ENCODE measurements around the gene MFSD8.
"Not testable (repeated sequence)": the region's sequence is repeated elsewhere in the genome, so short reads cannot be mapped to it uniquely, and the experiment has no call there.

The MFSD8 gene

DNA sequence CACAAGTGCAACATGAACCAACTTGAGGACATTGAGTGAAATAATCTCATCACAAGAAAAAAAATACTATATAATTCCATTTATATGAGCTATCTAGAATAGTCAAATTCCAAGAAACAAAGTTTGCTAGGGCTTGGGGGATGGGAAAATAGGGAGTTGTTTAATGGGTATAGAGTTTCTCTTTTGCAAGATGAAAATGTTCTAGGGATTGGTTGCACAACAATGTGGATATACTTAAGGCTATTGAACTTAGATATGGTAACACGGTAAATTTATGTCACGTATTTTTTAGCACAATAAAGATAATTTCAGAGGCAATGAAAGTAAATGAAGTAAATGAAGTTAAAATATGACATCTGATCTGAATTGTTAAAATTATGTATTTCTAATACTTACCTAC is 7.9 kb downstream of the MFSD8 start:
- no peaks in the 10 kb centered on the region for H3K27me3 ChIP-seq
- no peak overlapping the region for H3K4me2 ChIP-seq

DNA sequence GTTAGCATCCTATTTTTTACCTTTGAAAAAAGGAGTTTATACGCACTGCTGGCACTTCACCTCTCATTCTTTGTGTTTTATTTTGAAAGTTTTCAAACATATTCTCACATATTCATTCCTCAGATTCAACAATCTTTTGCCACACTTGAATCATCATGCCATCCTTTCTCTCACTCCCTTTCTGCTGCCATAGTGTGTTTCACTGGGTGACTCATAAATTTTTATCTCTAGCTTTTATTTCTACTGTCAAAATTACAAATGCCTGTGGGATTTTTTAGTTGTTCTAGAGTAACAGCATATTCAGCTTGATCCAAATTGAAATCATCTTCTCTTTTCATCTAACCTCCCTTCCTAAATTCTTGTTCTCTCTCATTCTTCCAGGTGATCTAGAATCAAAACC is 28.0 kb downstream of the MFSD8 start:
- H3K4me3 ChIP-seq: no peak overlapping the region
- H3K4me1 ChIP-seq: no peaks in the 10 kb centered on the region
- no peak for TF ChIP-seq Cebpa-rat (IDR thresholded peaks at IDR 0.05)
- H3K9me3 ChIP-seq: no peaks in the 10 kb centered on the region
- H4K20me1 ChIP-seq: 0 out of 2 replicates have a peak, but pooled peaks cover 4% of the 10 kb centered on the region
- no peak overlapping the region for H3K4me2 ChIP-seq
- H3K9ac ChIP-seq: no peak overlapping the region
- H3K36me3 ChIP-seq: peaks cover 13% of the 10 kb centered on the region
- no peaks in the 10 kb centered on the region for H3K27me3 ChIP-seq
- no peak overlapping the region for H3K27ac ChIP-seq

More for the DNA sequence above, 7.9 kb downstream of the MFSD8 start:
- H3K36me3 ChIP-seq: peaks cover 40% of the 10 kb centered on the region
- no peaks in the 10 kb centered on the region for H3K9me3 ChIP-seq
- H4K20me1 ChIP-seq: peaks cover 15% of the 10 kb centered on the region
- no peak for TF ChIP-seq Cebpa-rat (IDR thresholded peaks at IDR 0.05)
- H3K4me3 ChIP-seq: no peak overlapping the region
- H3K4me1 ChIP-seq: 0 out of 2 replicates have a peak, but pooled peaks cover 2% of the 10 kb centered on the region
- H3K27ac ChIP-seq: no peak overlapping the region
- no peak overlapping the region for H3K9ac ChIP-seq

DNA sequence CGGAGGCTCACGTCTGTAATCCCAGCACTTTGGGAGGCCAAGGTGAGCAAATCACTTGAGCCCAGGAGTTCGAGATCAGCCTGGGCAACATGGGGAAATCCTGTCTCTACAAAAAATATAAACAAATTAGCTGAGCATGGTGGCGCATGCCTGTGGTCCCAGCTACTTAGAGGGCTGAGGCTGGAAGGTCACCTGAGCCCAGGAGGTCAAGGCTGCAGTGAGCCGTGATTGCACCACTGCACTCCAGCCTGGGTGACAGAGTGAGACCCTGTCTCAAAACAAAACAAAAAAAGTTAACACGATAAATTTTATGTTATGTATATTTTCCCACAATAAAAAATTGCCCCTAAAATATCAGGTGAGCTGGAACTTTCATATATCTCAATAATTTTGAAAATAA is 33.1 kb downstream of the MFSD8 start:
- not testable (repeated sequence) for H4K20me1 ChIP-seq, H3K4me3 ChIP-seq, H3K4me1 ChIP-seq, H3K9ac ChIP-seq, H3K27ac ChIP-seq, H3K27me3 ChIP-seq, H3K9me3 ChIP-seq, H3K4me2 ChIP-seq
- H3K36me3 ChIP-seq: peaks cover 25% of the 10 kb centered on the region

DNA sequence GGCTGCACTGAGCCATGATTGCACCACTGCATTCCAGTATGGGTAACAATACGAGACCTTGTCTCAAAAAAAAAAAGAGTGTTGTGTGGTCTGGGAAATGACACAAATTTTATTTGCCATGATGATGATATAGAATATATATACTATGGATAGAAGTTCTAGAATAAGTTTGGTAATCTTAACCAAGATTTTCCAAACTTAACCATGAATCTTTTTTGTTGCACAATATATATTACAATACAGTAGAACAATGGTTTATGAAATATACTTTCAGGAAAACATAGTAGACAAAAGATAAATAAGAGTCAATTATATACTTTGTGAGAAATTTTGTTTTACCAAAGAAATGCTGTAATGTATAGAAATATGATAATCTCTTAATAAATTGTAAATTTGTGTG is 34.8 kb downstream of the MFSD8 start:
- no peaks in the 10 kb centered on the region for H3K4me1 ChIP-seq
- no peak overlapping the region for H3K9ac ChIP-seq
- H3K27ac ChIP-seq: no peak overlapping the region
- TF ChIP-seq Cebpa-rat (IDR thresholded peaks at IDR 0.05): no peak
- 0 out of 2 replicates have a peak, but pooled peaks cover 4% of the 10 kb centered on the region for H4K20me1 ChIP-seq
- no peak overlapping the region for H3K4me3 ChIP-seq
- H3K27me3 ChIP-seq: no peaks in the 10 kb centered on the region
- H3K36me3 ChIP-seq: peaks cover 39% of the 10 kb centered on the region
- H3K9me3 ChIP-seq: no peaks in the 10 kb centered on the region
- H3K4me2 ChIP-seq: no peak overlapping the region

DNA sequence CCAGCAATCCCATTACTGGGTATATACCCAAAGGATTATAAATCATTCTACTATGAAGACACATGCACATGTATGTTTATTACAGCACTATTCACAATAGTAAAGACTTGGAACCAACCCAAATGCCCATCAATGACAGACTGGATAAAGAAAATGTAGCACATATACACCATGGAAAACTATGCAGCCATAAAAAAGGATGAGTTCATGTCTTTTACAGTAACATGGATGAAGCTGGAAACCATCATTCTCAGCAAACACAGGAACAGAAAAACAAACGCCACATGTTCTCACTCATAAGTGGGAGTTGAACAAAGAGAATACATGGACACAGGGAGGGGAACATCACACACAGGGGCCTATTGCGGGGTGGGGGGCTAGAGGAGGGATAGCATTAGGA is 39.3 kb downstream of the MFSD8 start:
- not testable (repeated sequence) for H3K4me1 ChIP-seq, H3K27me3 ChIP-seq, H3K4me3 ChIP-seq, H3K4me2 ChIP-seq, H4K20me1 ChIP-seq, H3K9ac ChIP-seq, H3K27ac ChIP-seq, H3K9me3 ChIP-seq
- H3K36me3 ChIP-seq: peaks cover 50% of the 10 kb centered on the region

DNA sequence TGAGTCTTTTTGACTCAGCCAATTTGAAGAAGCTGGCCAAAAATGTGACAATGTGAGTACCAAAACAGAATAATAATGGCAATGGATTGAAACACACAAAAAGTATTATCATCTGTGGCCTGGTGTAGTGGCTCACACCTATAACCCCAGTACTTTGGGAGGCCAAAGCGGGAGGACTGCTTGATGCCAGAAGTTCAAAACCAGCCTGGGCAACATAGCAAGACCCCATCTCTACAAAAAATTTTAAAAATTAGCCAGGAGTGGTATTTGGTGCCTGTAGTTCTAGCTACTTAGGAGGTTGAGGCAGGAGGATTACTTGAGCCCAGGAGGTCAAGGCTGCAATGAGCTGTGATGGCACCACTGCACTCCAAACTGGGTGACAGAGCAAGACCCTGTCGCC is 42.7 kb downstream of the MFSD8 start:
- H3K4me2 ChIP-seq: no peak overlapping the region
- H3K4me1 ChIP-seq: no peaks in the 10 kb centered on the region
- H3K36me3 ChIP-seq: peaks cover 40% of the 10 kb centered on the region
- H3K9ac ChIP-seq: no peak overlapping the region
- no peak overlapping the region for H3K4me3 ChIP-seq
- H4K20me1 ChIP-seq: no peaks in the 10 kb centered on the region
- no peak overlapping the region for H3K27ac ChIP-seq
- no peaks in the 10 kb centered on the region for H3K27me3 ChIP-seq
- no peak for TF ChIP-seq Cebpa-rat (IDR thresholded peaks at IDR 0.05)
- no peaks in the 10 kb centered on the region for H3K9me3 ChIP-seq

DNA sequence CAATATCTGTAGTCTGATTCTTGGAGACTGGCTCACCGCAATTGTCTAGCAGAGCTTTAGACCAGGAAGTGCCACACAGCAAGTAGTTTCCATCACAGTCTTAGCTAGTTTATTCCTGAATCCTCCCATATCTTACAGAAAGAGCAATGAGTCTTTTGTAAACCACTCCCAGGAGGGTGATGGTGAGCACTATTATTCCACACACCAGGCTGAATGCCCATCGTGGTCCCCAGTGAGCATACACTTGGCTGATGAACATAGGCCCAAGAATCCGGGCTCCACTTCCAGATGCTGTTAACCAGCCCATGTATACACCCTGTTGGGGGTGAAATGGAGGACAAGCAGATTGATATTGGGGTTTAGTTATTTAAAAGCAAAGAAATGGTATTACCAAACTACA is 44.5 kb downstream of the MFSD8 start:
- H3K27ac ChIP-seq: no peak overlapping the region
- no peaks in the 10 kb centered on the region for H3K4me1 ChIP-seq
- no peak overlapping the region for H3K9ac ChIP-seq
- no peak overlapping the region for H3K4me3 ChIP-seq
- H4K20me1 ChIP-seq: no peaks in the 10 kb centered on the region
- H3K4me2 ChIP-seq: no peak overlapping the region
- no peaks in the 10 kb centered on the region for H3K9me3 ChIP-seq
- no peaks in the 10 kb centered on the region for H3K27me3 ChIP-seq
- peaks cover 37% of the 10 kb centered on the region for H3K36me3 ChIP-seq
- TF ChIP-seq Cebpa-rat (IDR thresholded peaks at IDR 0.05): no peak

DNA sequence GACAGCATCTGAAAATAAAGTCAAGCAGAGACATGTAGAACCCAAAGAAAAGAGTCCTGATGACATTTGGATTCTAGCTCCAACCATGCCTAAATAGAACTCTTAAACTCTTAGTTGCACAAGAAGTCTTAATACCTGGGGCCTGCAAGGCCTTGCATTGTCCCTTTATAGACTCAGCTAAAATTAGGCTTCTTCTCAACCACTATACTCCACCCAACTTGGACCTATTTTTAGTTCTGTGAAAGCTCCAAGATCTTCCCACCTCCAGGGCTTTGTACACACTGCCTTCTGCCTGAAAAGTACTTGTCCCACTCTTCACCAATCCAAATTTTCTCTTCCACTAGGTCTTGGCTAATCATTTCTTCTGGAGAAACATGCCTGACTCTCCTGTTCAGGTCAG is 47.8 kb downstream of the MFSD8 start:
- H3K4me3 ChIP-seq: no peak overlapping the region
- H3K27me3 ChIP-seq: no peaks in the 10 kb centered on the region
- TF ChIP-seq Cebpa-rat (IDR thresholded peaks at IDR 0.05): no peak
- H3K36me3 ChIP-seq: peaks cover 30% of the 10 kb centered on the region
- no peaks in the 10 kb centered on the region for H3K4me1 ChIP-seq
- no peaks in the 10 kb centered on the region for H4K20me1 ChIP-seq
- no peak overlapping the region for H3K4me2 ChIP-seq
- H3K9me3 ChIP-seq: no peaks in the 10 kb centered on the region
- H3K27ac ChIP-seq: no peak overlapping the region
- H3K9ac ChIP-seq: no peak overlapping the region

DNA sequence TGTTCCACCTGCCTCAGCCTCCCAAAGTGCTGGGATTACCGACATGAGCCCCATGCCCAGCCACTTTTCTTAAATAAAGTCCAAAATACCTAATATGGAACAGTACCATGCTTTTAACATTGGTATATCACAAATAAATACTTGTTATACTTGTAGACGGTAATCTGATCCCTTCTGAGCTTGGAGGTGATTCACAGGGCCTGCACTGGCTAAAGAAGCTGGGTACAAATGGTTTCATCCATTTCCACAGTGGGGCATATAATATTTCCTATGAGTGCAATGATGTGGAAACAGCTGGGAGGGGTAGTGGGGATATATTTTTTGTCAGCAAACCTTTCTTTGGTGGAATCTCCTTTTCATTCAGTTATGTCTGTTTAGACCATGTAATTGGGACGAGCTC is 48.5 kb downstream of the MFSD8 start:
- Histone ChIP-seq H3K9ac (no peak overlapping the region), H3K9me3 (no peaks in the 10 kb centered on the region), H3K27ac (no peak overlapping the region), H3K4me1 (no peaks in the 10 kb centered on the region), H3K4me2 (no peak overlapping the region), H4K20me1 (no peaks in the 10 kb centered on the region), H3K36me3 (peaks cover 24% of the 10 kb centered on the region), H3K27me3 (no peaks in the 10 kb centered on the region), H3K4me3 (no peak overlapping the region)
- TF ChIP-seq Cebpa-rat (IDR thresholded peaks at IDR 0.05): no peak

DNA sequence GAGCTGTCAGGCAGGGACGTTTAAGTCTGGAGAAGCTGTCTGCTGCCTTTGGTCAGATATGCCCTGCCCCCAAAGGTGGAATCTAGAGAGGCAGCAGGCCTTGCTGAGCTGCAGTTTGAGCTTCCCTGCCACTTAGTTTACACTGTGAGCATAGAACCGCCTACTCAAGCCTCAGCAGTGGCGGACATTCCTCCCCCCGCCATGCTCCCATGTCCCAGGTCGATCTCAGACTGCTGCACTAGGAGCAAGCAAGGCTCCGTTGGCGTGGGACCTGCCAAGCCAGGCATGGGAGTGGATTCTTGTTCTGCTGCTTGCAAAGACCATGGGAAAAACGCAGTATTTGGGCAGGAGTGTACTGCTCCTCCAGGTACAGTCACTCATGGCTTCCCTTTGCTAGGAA is 59.9 kb downstream of the MFSD8 start:
- TF ChIP-seq Cebpa-rat (IDR thresholded peaks at IDR 0.05): no peak
- H3K9me3 ChIP-seq: 0 out of 2 replicates have a peak, but pooled peaks cover 14% of the 10 kb centered on the region
- H3K4me1 ChIP-seq: no peaks in the 10 kb centered on the region
- H3K9ac ChIP-seq: no peak overlapping the region
- H3K36me3 ChIP-seq: no peaks in the 10 kb centered on the region
- H3K4me2 ChIP-seq: no peak overlapping the region
- no peaks in the 10 kb centered on the region for H4K20me1 ChIP-seq
- H3K27ac ChIP-seq: no peak overlapping the region
- no peak overlapping the region for H3K4me3 ChIP-seq
- no peaks in the 10 kb centered on the region for H3K27me3 ChIP-seq

DNA sequence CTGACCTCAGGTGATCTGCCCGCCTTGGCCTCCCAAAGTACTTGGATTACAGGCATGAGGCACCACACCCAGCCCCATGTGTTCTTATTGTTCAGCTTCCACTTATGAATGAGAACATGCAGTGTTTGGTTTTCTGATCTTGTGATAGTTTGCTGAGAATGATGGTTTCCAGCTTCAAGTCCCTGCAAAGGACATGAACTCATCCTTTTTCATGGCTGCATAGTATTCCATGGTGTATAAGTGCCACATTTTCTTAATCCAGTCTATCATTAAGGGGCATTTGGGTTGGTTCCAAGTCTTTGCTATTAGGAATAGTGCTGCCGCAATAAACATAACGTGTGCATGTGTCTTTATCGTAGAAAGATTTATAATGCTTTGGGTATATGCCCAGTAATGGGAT is 65.3 kb downstream of the MFSD8 start:
- H3K9ac ChIP-seq, H3K4me2 ChIP-seq, H3K27me3 ChIP-seq, H3K4me3 ChIP-seq, H3K4me1 ChIP-seq, H3K27ac ChIP-seq, H4K20me1 ChIP-seq: not testable (repeated sequence)
- peaks cover 16% of the 10 kb centered on the region for H3K9me3 ChIP-seq
- H3K36me3 ChIP-seq: peaks cover 44% of the 10 kb centered on the region

All from BLaER1 (cell line).